IPS-18c (cell line): ENCODE data around the gene FGF9.

ENCODE experiments used
- H3K4me3 ChIP-seq: 2 replicates; pipeline ENCODE4 v1.7.0; 2013; ENCODE audit warnings: low read depth, mild to moderate bottlenecking, low read length, moderate library complexity; ENCODE audit not compliant: insufficient read depth
- H3K9me3 ChIP-seq: one replicate; pipeline ENCODE4 v1.6.1; 2013; ENCODE audit warnings: mild to moderate bottlenecking, low read length, moderate library complexity; ENCODE audit not compliant: control insufficient read depth, insufficient read depth

The FGF9 gene

DNA sequence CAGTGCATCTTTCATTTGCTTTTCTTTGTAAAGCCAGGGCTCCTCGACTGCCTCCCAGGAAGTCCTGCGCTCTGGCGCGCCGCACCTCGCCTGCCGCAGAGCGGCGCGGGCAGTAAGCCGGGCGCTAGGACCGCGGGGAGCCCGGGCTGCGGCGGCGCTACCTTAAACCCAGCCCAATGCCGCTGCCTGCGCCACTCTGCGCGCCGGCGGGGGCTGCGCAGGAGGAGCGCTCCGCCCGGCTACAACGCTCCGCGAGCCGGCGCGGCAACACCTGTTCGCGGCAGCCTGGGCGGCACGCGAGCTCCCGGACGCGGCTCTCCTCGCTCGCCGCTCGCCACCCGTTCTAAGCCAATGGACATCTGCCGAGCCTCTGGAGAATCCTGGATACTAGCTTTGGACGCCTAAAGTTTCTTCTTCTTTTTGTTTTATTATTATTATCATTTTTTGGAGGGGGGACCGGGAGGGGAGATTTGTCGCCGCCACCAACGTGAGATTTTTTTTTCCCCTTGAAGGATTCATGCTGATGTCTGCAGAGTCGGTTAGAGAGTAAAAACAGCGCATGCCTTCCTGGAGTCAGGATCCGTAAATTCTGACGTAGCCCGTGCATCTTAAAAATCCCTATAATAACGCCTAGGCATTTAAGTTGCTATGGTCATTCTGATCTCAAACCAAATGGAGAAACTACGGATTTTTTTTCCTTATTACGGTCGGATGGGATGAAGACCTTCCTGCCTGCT is at the start of gene FGF9:
TSS of gene FGF9 (plus strand) at position 191 of the 737 bp plus-strand sequence. CDS start 840 bp downstream, outside the sequence.
- H3K9me3 ChIP-seq: no peaks in the 10 kb centered on the region
- H3K4me3 ChIP-seq: peak within 1 kb of the TSS; percentile 76

DNA sequence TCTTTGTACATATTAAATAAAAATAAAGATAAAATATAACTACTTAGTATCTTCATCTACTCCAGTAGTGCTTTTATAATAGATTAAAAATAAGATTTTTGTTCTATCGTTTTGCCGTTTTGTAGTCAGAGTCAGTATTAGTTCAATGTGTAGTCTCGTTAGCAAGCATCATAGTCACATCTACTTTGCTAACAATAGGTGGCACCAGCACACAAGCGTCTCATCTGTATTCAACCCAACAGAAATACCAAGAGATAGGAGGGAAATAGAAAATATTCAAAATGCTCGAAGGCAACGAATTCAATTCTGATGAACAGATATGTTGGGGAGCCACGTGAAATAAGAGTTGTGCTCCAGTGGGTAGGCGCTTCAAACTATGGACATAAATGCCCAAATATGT is 45.5 kb upstream of the FGF9 start:
- Histone ChIP-seq H3K4me3 (no peak overlapping the region), H3K9me3 (peaks cover 6% of the 10 kb centered on the region)

DNA sequence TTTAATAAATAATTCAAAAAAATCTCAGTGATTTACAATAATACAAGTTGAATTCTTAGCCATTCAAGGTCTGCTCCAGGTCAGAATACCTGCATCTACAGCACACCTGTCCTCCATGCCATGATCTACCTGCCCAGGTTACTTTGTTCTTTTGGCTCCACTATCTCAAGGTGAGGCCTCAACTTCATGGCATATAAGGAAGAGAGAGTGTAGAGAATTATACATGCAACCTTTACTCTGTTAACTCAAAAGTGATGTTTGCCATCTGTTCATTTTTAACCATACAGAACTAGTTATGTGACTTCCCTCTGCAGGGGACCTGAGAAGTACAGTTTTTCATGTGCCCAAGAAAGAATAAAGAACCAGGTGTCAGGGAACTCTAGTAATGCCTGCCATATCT is 38.7 kb upstream of the FGF9 start:
- H3K9me3 ChIP-seq: no peaks in the 10 kb centered on the region
- no peak overlapping the region for H3K4me3 ChIP-seq

DNA sequence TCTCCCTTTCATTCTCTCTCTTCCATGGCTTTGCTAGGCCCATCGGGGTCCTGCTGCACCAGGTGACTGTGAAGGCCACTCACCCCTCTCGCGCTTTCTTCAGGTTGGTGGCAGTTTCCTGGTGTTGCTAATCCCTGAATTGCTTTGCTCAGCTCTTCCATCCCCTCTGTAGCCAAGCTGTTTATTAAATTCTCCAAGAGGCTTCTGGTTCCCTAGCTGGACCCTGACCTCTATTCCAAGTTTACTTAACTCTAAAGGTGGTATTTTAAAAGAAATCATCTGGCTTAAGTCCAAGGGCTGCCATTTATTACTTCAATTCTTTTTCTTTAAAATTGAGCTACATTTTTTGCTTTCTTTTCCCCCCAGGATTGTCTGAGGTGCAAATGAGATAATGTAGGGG is 34.2 kb upstream of the FGF9 start:
- Histone ChIP-seq H3K4me3 (no peak overlapping the region), H3K9me3 (no peaks in the 10 kb centered on the region)

DNA sequence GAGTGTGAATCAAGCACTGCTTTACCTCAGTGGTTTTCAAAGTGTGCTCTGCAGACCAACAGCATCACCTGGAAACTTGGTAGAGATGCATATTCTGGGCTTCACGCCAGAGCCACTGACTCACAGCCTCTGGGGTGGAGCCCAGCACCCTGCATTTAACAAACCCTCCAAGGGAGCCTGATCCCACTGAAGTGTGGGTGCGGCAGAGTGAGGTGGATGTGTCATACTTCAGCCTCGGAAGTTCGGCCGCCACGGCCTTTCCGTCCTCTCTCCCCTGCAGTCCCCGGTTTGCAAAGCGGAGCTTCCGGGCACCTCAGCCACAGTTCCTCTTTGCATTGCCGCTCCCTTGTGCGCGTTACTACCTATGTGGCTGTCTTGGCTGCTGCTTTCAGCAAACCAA is 33.6 kb upstream of the FGF9 start:
- Histone ChIP-seq H3K9me3 (no peaks in the 10 kb centered on the region), H3K4me3 (no peak overlapping the region)

DNA sequence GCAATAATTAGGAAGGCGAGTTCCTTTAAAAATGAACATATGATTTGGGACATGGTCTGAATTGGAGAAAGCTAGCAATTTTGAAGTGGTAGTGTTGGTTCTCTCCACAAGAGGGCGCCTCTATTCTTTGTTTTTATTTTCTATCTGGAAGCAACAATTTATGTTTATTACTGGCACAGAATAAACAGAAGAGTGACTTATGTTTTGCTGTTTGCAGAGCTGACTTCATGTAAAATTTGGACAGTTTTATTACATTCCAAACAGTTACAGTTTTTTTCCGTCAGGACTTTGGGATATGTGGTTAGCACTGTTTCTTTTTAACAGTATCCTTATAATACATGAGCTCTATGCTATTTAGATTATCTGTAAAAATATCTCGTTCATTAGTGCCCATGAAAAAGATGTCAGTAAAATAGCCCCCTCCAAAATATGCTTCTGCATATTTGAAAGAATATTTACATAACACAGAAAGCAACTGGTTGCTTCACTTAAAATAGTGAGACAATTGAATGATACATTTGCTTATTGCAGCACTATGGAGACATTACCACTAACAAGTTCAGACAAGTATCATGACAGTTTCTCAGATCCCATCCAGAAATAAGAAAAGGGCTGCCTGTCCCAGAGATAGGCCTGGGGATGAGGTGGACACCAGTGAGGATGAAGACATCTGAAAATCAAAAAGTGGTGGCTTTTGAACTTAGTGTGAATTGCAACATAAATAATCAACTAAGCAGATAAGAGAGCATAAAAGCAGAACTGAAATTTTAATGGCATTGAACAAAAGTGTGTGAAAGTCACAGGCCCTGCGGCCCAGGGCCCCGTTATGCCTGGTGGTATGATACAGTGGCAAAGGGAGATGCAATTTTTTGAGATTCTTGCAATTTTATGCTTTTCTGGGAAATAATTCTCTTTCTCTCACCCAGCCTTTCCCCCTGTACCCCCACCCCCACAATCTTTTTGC is 32.3 kb upstream of the FGF9 start:
- no peaks in the 10 kb centered on the region for H3K9me3 ChIP-seq
- no peak overlapping the region for H3K4me3 ChIP-seq

DNA sequence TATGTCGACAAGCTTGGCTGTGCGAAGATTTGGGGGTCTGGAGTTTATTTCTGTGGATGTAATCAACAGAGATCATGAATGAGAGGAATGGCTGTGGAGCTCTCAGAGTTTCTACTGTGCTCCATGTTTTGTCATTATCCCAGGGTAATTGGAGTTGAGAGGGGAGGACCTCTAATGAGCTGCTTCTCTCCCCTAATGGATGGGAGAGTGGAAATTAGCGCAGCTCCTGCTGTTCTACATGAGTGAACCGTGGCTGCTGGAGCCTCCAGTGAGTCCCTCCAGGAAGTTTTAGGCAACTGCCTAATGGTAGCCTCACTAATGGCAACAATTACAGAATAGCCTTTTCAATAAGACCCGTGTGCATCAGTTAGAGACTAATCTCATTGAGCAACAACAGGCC is 31.3 kb upstream of the FGF9 start:
- H3K9me3 ChIP-seq: no peaks in the 10 kb centered on the region
- H3K4me3 ChIP-seq: no peak overlapping the region

DNA sequence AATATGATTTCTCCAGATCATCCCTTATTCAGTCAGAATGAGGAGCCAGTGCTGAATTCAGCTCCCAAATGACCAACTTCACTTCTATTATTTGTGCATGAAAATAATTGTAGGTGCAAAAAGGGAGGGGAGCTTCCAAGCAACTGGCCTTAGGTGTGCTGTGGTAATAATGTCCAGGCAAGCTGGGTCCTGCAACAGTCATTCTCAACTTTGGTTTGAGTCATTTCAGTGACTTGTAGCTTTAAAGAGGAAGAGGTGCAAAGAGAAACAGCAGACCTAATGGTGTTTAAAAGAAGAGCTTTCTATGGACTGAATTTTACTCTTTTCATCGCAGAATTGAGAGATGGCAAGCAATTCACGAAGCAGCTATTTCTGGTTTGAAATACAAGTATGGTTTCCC is 29.2 kb upstream of the FGF9 start:
- Histone ChIP-seq H3K9me3 (no peaks in the 10 kb centered on the region), H3K4me3 (no peak overlapping the region)

DNA sequence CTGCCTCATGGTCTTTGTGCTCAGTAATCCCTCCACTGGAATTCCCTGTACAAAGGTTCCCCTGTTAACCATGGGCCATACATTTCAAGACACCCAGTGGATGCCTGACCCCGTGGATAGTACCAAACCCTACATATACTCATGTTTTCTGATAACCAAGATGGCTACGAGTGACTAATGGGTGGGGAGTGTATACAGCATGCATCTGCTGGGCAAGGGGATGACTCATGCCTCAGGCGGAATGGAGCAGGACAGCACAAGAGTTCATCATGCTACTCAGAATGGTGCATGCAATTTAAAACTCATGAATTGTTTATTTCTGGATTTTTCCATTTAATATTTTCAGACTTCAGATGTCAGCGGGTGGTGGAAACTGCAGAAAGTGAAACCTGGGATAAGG is 13.3 kb upstream of the FGF9 start:
- Histone ChIP-seq H3K4me3 (no peak overlapping the region), H3K9me3 (peaks cover 2% of the 10 kb centered on the region)

DNA sequence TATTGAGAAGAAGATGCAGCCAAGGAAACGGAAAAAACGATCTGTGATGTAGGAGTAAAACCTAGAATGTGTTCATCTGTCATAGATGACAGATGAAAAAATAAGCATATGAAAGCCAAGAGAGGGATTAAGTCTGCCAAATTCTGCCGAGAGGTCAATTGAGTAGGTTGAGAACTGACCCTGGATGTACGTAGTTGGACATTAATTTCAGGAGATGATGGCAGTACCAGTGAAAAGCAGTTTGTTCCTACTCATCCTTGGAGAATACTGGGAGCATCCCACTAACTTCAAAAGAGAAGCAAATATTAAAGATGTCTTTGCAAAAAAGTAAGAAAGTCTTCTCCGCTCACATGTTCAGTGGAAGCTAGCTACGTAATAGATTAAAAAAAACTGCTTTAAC is 11.8 kb upstream of the FGF9 start:
- Histone ChIP-seq H3K4me3 (no peak overlapping the region), H3K9me3 (peaks cover 2% of the 10 kb centered on the region)

DNA sequence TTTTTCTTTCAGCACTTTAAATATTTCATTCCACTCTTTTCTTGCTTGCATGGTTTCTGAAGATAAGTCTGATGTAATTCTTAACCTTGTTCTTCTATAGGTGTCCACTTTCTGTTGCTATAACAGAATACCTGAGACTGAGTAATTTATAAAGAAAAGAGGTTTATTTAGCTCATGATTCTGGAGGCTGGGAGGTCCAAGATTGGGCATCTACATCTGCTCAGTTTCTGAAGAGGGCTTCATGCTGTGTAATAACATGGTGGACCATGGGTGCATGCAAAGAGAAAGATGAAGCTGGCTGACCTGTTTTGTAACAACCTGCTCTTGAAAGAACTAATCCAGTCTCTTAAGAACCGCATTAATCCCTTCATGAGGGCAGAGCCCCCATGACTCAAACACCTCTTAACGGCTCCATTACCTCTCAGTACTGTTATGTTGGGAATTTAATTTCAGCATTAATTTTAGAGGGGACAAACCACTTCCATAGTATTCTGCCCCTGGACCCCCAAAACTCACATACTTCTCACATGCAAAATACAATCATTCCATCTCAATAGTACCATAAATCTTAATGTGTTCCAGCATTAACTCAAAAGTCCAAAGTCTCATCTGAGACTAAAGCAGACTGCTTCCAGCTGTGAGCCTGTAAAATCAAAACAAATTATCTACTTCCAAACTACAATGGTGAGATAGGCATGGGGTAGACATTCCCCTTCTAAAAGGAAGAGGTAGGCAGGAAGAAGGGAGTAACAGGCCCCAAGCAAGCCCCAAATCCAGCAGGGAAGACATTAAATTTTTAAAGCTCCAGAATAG is 9.6 kb upstream of the FGF9 start:
- Histone ChIP-seq H3K9me3 (peaks cover 2% of the 10 kb centered on the region), H3K4me3 (no peak overlapping the region)

DNA sequence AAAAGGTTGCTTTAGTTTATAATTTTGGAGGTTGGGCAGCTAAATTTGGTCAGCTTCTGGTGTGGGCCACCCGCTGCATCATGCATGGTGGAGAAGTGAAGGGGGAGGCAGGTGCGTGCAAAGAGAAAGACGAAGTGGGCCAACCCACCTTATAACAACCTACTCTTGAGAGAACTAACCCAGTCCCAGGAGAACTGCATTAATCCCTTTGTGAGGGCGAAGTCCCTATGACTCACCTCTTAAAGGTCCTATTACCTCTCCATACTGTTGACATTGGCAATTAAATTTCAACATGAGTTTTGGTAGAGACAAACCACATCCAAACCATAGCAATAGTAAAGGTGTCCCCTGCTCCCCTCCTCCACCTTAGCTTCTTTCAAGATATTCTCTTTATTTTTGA is 7.7 kb upstream of the FGF9 start:
- Histone ChIP-seq H3K9me3 (peaks cover 2% of the 10 kb centered on the region), H3K4me3 (no peak overlapping the region)

DNA sequence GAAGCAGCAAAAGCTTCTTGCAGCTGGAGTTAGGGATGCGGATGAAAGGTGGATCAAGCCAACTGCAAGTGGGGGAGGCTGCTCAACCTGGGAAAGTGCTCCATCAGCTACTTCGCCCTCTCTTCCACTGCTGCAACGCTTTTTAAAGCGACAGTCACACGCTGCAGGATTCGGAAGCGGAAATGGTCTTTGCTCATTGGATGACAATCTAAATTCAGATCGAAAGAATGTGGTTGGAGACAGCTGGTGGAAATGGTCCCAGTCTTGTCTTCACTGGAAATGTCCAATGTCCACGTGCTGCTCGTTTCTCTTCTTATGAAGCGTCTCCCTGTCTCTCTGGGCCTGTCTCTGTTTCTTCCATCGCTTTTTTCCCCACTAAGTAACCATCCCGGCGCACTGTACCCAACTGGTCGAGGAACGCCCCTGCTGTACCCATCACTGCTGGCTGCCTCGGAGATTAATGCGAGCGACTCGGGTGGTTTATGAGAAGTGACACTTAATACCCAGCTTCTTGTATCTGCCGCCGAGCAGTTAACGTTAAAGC is 2.1 kb upstream of the FGF9 start:
- H3K4me3 ChIP-seq: peak overlapping the region; percentile 76
- no peaks in the 10 kb centered on the region for H3K9me3 ChIP-seq

DNA sequence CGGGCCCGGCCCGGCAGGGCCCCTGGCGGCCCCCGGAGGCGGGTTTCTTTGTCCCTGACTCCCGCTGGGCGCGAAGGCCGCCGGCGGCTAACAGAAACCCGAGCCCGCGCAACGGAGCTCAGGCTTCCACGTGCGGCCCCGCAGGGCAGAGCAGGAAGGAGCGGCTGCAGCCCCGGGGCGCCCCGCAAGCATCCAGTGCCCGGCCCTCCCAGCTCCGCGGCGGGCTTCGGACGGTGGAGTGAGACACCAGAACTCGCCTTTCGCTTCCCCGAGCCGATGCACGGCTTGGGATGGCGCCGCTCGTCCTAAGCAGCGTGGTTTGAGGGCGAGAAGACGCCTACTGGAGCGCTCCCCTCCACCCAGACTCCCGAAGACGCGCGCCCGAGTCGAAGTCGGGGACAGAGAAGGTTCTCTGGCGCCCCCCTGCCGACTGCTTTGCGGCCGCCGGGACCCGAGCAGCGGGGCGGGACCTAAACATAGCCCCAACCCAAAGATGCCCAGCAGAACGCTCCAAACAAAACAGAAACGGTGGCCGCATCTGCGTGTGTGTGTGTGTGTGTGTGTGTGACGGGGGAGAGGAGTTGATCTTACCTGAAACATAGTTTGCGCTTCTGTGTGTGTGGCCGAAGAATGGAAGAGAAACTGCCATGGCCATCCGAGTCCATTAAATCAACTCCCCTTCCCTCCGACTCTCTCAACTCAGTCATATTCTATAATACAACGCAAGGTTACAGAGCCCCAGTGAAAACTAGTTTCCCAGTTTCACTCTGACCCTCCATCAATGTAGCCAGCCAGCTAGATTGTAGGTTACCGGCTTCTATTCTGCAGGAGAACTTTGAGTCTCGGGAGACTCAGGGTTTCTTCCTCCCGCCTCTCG is 629 bp upstream of the FGF9 start:
- Histone ChIP-seq H3K9me3 (no peaks in the 10 kb centered on the region), H3K4me3 (peak overlapping the region; percentile 76)

DNA sequence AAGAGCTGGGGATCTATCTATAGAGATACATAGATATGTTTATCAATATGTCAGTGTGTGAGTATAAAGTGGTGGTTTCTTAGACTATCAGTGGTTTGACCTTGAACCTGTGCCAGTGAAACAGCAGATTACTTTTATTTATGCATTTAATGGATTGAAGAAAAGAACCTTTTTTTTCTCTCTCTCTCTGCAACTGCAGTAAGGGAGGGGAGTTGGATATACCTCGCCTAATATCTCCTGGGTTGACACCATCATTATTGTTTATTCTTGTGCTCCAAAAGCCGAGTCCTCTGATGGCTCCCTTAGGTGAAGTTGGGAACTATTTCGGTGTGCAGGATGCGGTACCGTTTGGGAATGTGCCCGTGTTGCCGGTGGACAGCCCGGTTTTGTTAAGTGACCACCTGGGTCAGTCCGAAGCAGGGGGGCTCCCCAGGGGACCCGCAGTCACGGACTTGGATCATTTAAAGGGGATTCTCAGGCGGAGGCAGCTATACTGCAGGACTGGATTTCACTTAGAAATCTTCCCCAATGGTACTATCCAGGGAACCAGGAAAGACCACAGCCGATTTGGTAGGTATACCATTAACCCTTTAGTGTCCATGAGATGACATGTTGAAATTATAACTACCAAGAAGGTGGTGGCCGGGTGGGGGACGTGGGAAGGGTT is 880 bp downstream of the FGF9 start:
- H3K9me3 ChIP-seq: no peaks in the 10 kb centered on the region
- peak overlapping the region; percentile 76 for H3K4me3 ChIP-seq

DNA sequence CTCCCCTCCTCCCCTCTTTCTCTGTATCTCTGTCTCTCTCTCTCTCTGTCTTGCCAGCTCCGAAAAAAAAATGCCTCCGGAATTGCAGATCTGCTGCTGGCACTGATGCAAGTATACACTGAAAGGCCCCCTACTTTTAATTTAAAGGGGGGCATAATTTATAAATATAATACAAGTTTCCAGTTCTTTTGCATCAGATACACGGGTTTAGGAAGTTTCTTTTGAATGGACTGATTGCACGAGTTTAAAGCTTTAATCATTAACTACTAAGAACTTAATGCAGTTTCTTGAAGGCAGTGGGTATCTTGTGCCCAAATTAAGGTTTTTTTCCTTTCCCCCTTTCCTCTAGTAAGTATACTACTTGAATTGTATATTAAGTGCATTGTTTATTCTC is 1.4 kb downstream of the FGF9 start:
- H3K4me3 ChIP-seq: no peak overlapping the region
- H3K9me3 ChIP-seq: no peaks in the 10 kb centered on the region
